Panc1 (cell line): Measurements from ENCODE around the gene GRID1. TPM values are rescaled to one million over a fixed set of nuclear protein-coding genes. Genes with fewer than 3 reads are reported as not detected.
A peak's percentile ranks its signal among the peaks of the same experiment; 100 is the strongest.

Source experiments
- ATAC-seq: fragments of 200-7000 bp; cut with Tn5 transposase; 2 replicates; pipeline ENCODE4 v1.9.1; 2020; ENCODE audit warnings: mild to moderate bottlenecking, moderate library complexity
- BruUV-seq: library from RNA; stranded (reverse); fragments of 400-500 nt; replicated peaks from 2 replicates; lab custom pipeline; 2021; lab: Mats Ljungman, UMichigan
- CTCF ChIA-PET: fragments of 300-600 bp; sonication (Branson Sonifier 250); formaldehyde crosslinking; loops from one replicate; lab custom pipeline; 2022; ENCODE audit warnings: antibody characterized with exemption; lab: Charles Lee
- POLR2A ChIA-PET: fragments of 300-600 bp; sonication (Branson Sonifier 250); formaldehyde crosslinking; loops from one replicate; lab custom pipeline; 2022; ENCODE audit warnings: antibody characterized with exemption; lab: Charles Lee
- DNase-seq: peaks from one replicate; pipeline ENCODE4 v3.0.0-alpha.2; 2010; ENCODE audit warnings: low read depth, low spot score
- H3K27ac ChIP-seq: 2 replicates; pipeline ENCODE4 v1.5.1; 2011; ENCODE audit warnings: mild to moderate bottlenecking, low read length, inconsistent platforms
- H3K27me3 ChIP-seq: fragments of 200-500 bp; sonication (Bioruptor generic); 2 replicates; pipeline ENCODE4 v1.6.0; 2014; ENCODE audit warnings: low read length, inconsistent platforms; ENCODE audit not compliant: control insufficient read depth, insufficient read depth
- H3K36me3 ChIP-seq: fragments of 200-500 bp; sonication (Bioruptor generic); 2 replicates; pipeline ENCODE4 v1.5.1; 2014; ENCODE audit warnings: inconsistent platforms, mild to moderate bottlenecking, low read length, moderate library complexity; ENCODE audit not compliant: control insufficient read depth, insufficient read depth
- H3K4me1 ChIP-seq: 2 replicates; pipeline ENCODE4 v1.5.1; 2011; ENCODE audit warnings: inconsistent platforms, mild to moderate bottlenecking, low read length, moderate library complexity; ENCODE audit not compliant: control insufficient read depth, insufficient read depth
- H3K4me3 ChIP-seq, 2 experiments: 2 replicates each; pipeline ENCODE4 v1.5.1; 2011 to 2012; ENCODE audit warnings: low read depth in 2 of 2, low read length in 2 of 2, mild to moderate bottlenecking in 2 of 2, inconsistent platforms in 1 of 2, moderate library complexity in 1 of 2
- H3K9me3 ChIP-seq: fragments of 200-500 bp; sonication (Bioruptor generic); 2 replicates; pipeline ENCODE4 v1.5.1; 2014; ENCODE audit warnings: low read depth, mild to moderate bottlenecking, inconsistent platforms, low read length, moderate library complexity; ENCODE audit not compliant: control insufficient read depth, insufficient read depth
- CTCF ChIP-seq: fragments of 450-650 bp; IDR thresholded peaks from 2 replicates; pipeline ENCODE4 v1.5.1; 2017; ENCODE audit warnings: mild to moderate bottlenecking
- POLR2AphosphoS5 ChIP-seq: IDR thresholded peaks from 2 replicates; pipeline ENCODE4 v1.6.1; 2012; ENCODE audit warnings: mild to moderate bottlenecking, low read depth, low read length, moderate library complexity
- SIN3A ChIP-seq: IDR thresholded peaks from 2 replicates; pipeline ENCODE4 v1.6.1; 2012; ENCODE audit warnings: low read depth, mild to moderate bottlenecking, low read length, moderate library complexity, borderline replicate concordance; ENCODE audit not compliant: insufficient read depth
- TCF7L2 ChIP-seq: IDR thresholded peaks from 2 replicates; pipeline ENCODE4 v1.6.1; 2011; ENCODE audit warnings: mild to moderate bottlenecking, low read depth, low read length, inconsistent platforms
- in situ Hi-C: cut with HindIII; loops from 2 replicates; pipeline ENCODE4 v1.10.0; 2016; ENCODE audit warnings: low sequenced_read_pairs, low pct_unique_long_range_greater_than_20kb
- intact Hi-C: fragments of 100-400 bp; cut with micrococcal nuclease; formaldehyde crosslinking; loops from one replicate; pipeline ENCODE4 v1.10.0; 2022; ENCODE audit not compliant: unreplicated experiment
- total RNA-seq: library from RNA; stranded (reverse); gene quantifications from one replicate; pipeline ENCODE4 v1.2.1, GENCODE V29; 2021; ENCODE audit not compliant: unreplicated experiment
- TF ChIP-seq, protein P1 (sequence below), 2 experiments: IDR thresholded peaks; 2 replicates each; pipeline ENCODE4 v1.6.1; 2011 to 2012; ENCODE audit warnings: low read depth in 2 of 2, control low read depth in 1 of 2, low read length in 1 of 2, mild to moderate bottlenecking in 1 of 2, moderate library complexity in 1 of 2; ENCODE audit not compliant: insufficient read depth in 1 of 2

The GRID1 gene
- total RNA-seq, 1 experiment from 2014 or later = 2.3 TPM

DNA sequence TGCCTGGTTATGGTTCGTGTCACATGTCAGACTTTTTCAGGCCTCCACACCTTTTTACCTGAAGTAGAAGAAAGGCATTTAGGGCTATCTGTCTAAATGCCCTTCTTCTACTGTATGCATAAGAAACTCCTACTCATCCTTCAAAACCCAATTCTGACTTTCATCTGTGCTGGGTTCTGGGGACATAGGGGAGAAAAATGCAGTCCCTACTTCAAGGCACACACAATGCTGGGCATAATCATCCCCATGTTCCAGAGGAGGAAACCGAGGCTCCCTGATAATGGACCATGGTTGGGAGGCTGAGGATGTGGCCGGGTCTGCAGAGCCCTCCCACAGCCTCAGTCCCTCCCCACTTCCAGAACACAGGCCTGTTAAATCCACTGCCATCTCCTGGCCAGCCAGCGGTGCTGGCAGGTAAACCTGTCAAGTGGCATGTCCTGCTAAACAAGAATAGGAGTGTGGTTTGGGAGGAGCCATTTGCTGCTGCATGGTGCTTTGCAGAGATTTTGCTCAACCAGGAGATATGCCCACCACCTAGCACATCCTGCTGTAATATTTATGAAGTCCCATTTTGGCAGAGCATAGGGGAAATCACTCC lies 32.0 kb downstream of the GRID1 start:
- no peak for DNase-seq
- TF ChIP-seq POLR2AphosphoS5 (no peak), TCF7L2 (no peak), SIN3A (no peak), CTCF (no peak)
- TF ChIP-seq, protein P1, sequence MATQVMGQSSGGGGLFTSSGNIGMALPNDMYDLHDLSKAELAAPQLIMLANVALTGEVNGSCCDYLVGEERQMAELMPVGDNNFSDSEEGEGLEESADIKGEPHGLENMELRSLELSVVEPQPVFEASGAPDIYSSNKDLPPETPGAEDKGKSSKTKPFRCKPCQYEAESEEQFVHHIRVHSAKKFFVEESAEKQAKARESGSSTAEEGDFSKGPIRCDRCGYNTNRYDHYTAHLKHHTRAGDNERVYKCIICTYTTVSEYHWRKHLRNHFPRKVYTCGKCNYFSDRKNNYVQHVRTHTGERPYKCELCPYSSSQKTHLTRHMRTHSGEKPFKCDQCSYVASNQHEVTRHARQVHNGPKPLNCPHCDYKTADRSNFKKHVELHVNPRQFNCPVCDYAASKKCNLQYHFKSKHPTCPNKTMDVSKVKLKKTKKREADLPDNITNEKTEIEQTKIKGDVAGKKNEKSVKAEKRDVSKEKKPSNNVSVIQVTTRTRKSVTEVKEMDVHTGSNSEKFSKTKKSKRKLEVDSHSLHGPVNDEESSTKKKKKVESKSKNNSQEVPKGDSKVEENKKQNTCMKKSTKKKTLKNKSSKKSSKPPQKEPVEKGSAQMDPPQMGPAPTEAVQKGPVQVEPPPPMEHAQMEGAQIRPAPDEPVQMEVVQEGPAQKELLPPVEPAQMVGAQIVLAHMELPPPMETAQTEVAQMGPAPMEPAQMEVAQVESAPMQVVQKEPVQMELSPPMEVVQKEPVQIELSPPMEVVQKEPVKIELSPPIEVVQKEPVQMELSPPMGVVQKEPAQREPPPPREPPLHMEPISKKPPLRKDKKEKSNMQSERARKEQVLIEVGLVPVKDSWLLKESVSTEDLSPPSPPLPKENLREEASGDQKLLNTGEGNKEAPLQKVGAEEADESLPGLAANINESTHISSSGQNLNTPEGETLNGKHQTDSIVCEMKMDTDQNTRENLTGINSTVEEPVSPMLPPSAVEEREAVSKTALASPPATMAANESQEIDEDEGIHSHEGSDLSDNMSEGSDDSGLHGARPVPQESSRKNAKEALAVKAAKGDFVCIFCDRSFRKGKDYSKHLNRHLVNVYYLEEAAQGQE (IDR thresholded peaks at IDR 0.05; ENCODE audit: insufficient read depth in 1 of 2, low read depth in 2 of 2, low read length in 1 of 2) = no peak
- Histone ChIP-seq H3K9me3 (no peaks in the 10 kb centered on the region), H3K4me3 (no peak overlapping the region), H3K4me1 (no peaks in the 10 kb centered on the region), H3K27me3 (peaks cover 2% of the 10 kb centered on the region; the same call in 1 of the 2 replicates), H3K27ac (no peak overlapping the region), H3K36me3 (no peaks in the 10 kb centered on the region)
- POLR2A ChIA-PET = no interaction called here
- in situ Hi-C loops = no loop called here
- intact Hi-C loops = no loop called here
- ATAC-seq = peak; percentile 54; the same call in 1 of the 2 replicates
- CTCF ChIA-PET = no interaction called here
- BruUV-seq = no TSS peak

DNA sequence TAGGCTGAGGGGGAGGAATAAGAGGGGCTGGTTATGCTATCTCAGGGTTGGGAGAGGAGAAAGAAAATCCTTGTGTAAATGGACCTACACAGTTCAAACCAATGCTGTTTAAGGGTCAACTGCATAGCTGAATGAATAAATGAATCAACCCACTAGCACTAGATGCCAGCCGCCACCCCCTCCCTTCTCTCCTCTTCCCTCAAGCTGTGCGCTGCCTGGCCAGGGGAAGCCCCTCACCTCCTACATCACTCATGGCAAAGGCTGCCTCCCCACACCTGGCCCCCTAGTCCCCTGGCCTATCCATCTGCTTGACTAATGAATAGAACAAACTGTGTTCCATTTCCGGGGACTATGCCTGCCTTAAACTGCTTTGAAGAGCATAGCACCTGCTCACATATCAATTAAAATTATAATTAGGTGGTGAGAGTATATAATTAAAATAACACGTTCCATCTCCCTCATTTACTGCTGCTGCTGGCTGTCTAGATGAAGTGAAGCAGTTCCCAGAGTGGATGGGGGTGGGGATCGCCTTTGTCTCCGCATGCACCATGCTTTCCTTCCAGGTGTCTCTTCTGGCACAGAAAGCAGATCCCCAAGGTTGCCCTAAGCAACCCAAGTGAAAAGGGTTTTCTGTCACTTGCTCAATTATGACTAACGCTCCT lies 32.6 kb downstream of the GRID1 start:
- DNase-seq = no peak
- Histone ChIP-seq H3K27ac (no peak overlapping the region), H3K4me1 (no peaks in the 10 kb centered on the region), H3K4me3 (no peak overlapping the region), H3K27me3 (peaks cover 2% of the 10 kb centered on the region; the same call in 1 of the 2 replicates), H3K9me3 (no peaks in the 10 kb centered on the region), H3K36me3 (no peaks in the 10 kb centered on the region)
- POLR2A ChIA-PET = no interaction called here
- ATAC-seq = no peak
- intact Hi-C loops (no loop called here), in situ Hi-C loops (no loop called here)
- TF ChIP-seq TCF7L2 (no peak), CTCF (no peak), SIN3A (no peak), POLR2AphosphoS5 (no peak)
- TF ChIP-seq, protein P1 (IDR thresholded peaks at IDR 0.05; ENCODE audit: insufficient read depth in 1 of 2, low read depth in 2 of 2, low read length in 1 of 2) = no peak
- CTCF ChIA-PET = no interaction called here
- BruUV-seq = no TSS peak
